ENCODE measurements around the gene ARL16.

Gene ARL16

DNA sequence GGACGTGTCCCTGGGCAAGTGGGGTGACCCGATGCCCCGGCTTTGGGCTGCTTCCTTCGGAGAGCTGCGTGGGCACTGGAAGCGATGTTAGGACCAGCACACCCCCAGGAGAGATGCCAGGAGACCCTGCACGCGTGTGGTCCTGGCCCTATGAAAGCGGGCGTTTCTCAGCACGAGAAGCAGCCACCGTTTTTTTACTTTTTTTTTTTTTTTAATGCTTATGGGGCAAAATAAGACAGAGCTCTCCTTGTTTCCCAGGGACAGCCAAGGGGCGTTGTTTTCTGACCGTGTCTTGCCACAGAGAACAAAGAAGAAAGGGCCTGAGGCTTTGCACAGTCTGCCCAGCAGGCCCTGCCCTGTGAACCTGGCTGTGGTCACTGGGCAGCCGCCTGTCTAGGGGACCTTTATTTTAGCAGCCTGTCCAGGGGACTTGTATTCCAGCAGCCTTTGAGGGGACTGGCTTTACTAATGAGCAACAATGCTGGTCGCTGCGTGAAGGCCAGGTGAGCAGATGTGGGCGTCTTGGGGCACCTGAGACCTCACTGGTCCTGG lies 29.5 kb upstream of the ARL16 start:
- in situ Hi-C loops (cut with HindIII; ENCODE audit: low sequenced_read_pairs) = no loop called here

DNA sequence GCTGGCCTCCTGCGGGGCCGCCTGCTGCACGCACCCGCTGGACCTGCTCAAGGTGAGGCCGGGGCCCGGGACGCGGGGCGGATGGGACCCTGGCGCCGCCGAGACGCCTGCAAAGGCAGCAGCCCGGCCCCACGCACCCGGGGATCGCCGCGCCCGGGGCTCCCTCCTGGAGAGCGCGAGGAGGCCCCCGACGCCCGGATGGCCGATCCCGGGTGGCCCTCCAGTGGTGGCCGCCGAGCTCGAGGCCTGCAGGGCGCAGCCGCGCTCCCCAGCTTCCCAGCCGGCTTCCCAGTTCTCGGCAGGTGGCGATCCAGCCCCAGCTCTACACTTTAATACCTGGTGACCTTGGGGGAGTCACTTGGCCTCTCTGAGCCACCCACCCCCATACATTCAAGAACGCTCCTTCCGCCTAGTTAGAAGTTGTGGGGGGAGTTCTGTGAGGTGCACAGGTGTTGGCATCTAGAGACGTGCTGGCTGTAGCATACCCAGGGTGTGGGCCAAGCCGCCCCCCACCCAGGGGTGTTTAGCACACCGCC lies 28.9 kb upstream of the ARL16 start:
- in situ Hi-C loops (cut with HindIII; ENCODE audit: low sequenced_read_pairs) = no loop called here

DNA sequence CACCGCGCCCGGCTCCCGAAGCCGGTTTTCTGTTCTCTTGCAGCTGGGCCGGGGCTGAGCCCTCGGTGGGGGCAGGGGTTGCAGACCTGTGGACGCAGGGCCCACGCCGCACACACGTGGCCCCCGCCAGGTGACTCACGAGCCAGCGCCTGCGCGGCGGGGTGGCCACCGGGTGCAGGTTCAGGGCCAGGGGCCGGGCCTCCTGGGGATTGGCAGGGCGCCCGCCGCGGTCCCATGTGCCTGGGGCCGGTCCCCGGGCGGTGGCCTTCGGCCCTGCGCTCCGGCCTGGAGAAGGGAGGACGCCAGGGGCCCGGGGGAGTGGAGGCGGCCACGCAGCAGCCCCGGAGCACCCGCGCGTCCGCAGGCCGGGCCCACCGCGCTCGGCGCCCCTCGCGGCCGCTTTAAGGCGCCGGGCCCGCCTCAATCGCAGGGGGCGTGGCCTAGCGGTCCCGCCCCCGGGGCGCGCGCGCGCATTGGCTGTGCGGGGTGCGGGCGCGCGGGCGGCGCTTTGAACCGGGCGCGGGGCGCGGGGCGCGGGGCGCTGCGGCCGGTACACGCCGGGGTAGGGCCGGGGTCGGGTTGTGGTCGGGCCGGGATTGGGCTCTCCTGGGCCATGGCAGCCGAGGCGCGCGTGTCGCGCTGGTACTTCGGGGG lies 28.3 kb upstream of the ARL16 start, which contains the start of gene SLC25A10:
TSS of gene SLC25A10 (plus strand) at position 471 of the 654 bp plus-strand sequence. CDS start at position 614, 143 bp downstream.
- in situ Hi-C loops (cut with HindIII; ENCODE audit: low sequenced_read_pairs) = no loop called here

DNA sequence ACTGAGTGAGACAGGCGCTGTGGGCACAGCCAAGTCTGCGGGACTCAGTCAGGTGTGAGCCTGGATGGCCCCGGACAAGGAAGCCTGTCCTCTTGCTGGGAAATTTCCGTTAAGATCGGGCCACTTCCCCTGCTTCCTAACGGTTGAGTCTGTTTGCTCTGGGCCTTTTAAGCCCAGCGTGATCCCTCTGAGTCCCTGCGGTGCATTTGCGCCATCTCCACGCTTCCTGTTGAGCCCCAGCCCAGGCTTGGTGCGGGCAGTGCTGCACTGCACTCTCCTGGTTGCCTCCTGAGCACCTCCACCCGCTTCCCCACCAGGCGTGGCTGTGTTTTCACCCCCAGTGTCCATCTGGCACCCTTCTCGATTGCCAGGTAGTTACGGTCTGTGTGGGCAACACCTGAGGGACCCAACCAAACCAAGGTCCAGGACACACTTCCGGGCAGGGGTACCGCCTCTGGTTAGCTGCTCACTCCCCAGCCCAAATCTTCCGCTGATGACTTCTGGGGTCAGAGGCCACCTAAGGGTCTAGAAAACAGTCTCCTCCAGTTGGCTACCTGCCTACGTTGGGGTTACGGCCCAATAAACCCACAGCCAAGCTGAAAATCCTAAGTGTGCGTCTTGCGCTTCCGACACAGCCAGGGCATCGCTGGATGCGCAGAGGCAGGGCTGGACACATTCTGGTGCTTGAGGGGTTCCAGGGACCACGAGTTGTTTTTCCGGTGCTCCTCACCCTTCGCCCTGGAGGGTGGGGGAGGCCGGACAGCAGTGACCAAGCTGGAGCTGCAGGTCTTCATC lies 27.1 kb upstream of the ARL16 start:
- in situ Hi-C loops (cut with HindIII; ENCODE audit: low sequenced_read_pairs) = no loop called here

DNA sequence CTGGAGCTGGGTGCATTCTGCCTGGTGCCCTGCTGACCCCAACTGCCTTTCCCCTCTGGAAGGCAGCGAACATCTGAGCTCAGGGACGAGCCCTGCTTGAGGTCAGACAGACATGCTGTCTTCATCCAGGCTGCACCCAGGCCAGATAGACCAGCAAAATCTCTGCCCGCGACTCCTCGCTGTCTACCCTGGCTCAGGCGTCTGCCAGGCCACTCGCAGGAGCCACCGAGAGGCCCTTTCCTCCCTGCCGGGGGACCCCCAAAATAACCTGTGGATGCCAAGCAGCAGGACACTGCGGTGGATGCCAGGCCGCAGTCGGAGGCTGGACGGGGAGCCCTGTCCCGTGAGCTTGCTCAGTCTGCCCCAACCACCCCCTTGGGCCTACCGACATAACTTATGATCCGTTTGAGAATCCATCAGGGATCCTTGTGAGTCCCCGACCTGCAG lies 25.2 kb upstream of the ARL16 start:
- in situ Hi-C loops (cut with HindIII; ENCODE audit: low sequenced_read_pairs) = no loop called here

DNA sequence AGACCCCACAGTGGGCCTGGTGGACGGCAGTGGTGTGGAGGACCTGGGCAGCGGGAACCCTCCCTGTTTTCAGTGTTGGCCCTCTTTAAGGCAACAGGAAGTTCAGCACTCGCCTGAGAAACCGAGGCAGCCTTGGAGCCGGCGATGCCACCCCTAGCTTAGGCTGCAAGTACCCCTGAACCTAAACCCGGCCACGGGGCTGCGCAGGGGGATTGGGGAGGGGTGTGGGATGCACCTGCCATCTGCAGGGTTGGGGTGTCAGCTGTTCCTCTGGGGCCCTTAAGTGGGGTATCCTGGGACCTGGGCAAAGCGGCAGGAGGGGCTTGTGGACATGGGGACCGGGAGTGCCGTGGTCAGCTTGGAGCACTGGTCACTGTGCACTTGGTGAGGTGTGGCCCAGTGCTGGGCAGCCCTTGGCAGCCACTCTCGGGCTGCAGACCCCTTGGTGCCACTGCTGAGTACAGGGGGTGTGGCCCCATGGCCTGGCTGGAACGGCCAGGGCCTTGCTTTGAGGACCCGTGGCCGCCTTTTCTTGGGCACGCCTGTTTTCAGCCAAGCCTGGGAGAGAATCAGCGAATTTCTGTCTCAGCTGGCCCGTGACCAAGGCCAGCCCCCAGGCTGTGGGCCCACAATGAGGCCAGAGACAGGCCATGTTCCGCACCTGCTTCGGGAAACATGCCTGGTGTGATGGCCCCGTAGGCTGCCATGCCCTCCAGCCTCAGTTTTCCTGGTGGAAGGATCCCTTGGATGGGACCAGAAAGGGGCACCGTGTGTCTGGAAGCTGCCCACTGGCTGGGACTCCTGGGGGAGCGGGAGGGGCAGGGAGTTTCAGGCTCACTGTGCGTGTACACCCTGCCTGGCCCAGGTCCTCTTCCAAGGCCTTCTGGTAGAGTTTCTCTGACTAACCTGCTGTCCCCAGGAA lies 24.4 kb upstream of the ARL16 start:
- in situ Hi-C loops (cut with HindIII; ENCODE audit: low sequenced_read_pairs) = no loop called here

DNA sequence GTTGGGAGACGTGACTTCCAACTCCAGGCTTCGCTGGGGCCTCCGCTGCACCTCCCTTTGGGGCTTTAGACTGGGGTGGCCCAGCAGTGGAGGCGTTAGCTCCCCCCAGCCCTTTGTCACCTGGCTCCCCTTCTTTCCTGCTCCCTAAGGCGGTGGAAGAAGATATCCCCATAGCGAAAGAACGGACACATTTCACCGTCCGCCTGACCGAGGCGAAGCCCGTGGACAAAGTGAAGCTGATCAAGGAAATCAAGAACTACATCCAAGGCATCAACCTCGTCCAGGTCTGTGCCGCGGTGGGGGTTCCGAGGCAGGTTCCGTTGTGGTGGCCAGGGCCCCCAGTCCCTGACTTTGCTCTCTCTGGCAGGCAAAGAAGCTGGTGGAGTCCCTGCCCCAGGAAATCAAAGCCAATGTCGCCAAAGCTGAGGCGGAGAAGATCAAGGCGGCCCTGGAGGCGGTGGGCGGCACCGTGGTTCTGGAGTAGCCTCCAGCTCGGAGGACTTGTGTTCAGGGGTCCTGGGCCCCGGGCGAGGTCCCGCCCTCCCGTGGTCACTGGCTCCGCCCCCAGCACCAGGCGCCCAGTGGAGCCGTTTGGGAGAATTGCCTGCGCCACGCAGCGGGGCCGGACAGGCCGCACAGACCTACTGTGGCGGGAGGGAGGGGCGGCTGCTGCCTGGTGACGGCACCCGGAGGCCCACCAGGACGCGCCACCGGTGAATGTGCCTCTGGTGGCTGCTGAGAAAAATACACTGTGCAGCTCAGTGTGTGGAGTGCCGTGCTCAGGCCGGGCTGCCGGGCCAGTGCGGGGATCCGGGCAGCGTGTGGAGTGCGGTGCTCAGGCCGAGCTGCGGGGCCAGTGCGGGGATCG lies 23.4 kb upstream of the ARL16 start:
- in situ Hi-C loops (cut with HindIII; ENCODE audit: low sequenced_read_pairs) = no loop called here

DNA sequence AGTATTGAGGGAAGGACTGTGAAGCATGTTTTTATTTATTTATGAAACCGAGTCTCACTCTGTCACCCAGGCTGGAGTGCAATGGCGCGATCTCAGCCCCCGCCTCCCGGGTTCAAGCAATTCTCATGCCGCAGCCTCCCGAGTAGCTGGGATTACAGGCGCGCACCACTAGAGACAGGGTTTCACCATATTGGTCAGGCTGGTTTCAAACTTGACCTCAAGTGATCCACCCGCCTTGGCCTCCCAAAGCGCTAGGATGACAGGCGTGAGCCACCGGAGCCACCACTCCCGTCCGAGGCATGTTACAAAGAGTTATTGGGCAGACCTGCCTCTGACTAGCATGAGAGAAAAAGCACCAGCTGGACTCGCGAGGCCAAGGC lies 22.6 kb upstream of the ARL16 start:
- in situ Hi-C loops (cut with HindIII; ENCODE audit: low sequenced_read_pairs) = no loop called here

DNA sequence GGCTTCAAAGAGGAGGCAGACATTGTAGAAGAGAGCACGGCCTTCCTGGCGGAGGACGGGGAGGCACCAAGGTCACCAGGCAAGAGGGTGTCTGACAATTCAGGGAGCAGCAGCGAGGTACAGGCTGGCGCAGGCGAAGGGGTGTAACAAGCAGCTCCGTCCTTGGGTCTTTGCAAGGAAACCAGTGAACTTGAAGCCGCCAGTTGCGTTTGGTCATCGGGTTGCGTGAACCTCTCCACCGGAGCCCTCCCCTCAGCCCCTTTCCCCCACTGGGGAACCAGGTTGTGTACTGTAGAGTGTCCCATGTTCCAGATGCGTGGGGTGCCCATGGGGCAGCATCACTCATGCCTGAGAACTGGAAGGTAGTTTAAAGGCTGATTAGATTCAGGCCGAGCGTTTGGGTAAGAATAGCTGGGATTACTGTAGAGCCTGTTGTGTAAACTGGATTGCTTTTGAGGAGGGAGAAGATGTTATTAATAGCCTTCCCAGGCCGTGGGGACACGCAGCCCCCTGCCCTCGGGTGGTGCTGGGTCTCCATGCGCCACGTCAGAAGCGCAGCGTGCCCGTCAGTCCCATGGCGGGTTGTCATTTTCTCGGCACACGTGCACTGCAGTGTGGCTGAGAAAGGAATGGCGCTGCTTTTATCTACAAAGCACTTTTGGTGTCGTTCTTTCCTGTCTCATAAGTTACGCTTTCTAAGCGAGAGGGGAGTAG lies 22.1 kb upstream of the ARL16 start:
- in situ Hi-C loops (cut with HindIII; ENCODE audit: low sequenced_read_pairs) = no loop called here

DNA sequence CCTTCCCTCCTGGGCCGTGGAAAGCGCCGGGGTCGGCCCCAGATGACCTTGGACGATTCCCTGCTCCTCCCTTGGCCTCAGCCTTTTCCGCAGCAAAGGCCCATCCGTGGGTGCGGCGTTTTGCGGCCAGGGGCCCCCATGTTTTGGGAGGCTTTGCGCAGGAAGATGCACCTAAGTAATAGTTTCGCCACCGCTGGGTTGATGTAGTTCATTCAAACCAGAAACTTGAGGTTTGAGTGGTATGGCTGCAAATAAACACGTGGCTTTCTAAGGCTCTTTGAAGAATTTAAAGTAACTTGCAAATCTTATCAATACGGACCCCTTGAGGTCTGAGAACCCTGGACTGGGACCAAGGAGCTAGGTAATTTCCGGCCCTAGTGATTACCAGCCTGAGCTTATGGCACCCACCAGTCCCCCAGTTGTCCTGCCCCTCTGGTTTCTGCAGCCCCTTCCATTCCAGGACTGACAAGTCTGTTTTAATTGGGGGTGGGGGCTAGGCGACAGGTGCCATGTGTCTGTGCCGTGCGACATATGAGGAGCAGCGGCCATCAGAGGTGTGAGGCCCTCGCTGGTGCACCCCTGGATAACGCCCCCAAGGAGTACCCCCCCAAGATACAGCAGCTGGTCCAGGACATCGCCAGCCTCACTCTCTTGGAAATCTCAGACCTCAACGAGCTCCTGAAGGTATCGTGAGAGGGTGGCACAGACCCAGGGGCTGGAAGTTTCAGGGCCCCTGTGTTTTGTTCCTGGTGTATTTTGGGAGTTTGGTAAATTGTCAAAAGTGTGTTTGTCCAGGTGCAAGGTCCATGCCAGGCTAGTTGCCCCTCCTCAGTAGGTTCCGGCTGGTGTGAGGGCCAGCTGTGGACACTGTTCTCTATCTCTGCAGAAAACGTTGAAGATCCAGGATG lies 20.4 kb upstream of the ARL16 start:
- in situ Hi-C loops (cut with HindIII; ENCODE audit: low sequenced_read_pairs) = no loop called here

DNA sequence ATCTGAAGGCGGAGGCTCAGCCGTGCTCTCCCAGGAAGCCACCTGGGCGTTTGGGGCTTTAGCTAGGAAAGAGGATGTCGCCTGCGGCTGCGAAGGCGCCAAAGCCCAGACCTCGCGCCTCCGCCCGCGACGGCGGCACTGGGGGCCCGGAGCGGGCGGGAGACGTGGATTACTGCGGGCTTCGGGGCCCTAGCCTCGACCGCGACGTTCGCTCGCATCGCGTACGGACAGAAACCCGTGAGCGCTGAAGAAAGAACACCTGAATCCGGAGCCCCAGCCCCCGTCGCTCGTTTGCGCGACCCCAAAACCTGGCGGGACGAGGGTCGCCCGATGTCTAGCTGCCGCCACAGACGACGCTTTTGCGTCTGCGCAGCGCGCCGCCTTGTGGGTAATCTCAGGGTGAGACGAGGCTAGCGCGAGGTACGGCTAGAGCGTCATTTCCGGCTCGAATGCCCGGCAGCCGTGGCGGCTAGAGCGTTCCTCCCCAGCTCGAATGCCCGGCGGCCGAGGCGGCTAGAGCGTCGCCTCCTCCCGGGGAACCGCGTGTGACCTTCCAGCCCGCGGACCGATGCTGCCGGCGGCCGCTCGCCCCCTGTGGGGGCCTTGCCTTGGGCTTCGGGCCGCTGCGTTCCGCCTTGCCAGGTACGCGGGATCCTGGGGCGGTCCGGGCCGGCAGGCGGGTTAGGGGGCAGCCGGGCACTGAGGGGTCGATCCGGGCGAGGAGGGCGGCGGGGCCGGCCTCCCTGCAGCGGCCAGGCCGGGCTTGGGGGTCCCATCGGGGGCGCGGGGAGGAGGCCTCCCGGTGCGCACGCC lies 19.5 kb upstream of the ARL16 start, which contains the start of gene MRPL12:
TSS of gene MRPL12 (plus strand) at position 434 of the 813 bp plus-strand sequence. CDS start at position 569, 135 bp downstream.
- in situ Hi-C loops (cut with HindIII; ENCODE audit: low sequenced_read_pairs) = no loop called here

DNA sequence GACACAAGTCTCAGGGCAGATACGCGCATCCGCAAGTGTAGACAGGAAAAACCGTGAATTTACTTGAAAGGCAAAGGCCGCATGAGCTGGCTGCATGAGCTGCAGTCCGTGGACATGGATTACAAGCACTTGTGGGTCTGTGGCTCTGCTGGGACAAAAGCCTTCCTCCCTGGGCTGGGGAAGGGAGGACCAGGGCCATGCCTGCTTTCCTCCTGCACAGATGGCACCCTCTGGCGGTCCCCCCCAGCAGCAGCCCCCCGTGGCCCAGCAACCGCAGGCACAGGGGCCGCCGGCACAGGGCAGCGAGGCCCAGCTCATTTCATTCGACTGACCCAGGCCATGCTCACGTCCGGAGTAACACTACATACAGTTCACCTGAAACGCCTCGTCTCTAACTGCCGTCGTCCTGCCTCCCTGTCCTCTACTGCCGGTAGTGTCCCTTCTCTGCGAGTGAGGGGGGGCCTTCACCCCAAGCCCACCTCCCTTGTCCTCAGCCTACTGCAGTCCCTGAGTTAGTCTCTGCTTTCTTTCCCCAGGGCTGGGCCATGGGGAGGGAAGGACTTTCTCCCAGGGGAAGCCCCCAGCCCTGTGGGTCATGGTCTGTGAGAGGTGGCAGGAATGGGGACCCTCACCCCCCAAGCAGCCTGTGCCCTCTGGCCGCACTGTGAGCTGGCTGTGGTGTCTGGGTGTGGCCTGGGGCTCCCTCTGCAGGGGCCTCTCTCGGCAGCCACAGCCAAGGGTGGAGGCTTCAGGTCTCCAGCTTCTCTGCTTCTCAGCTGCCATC lies 17.9 kb upstream of the ARL16 start:
- in situ Hi-C loops (cut with HindIII; ENCODE audit: low sequenced_read_pairs) = no loop called here

DNA sequence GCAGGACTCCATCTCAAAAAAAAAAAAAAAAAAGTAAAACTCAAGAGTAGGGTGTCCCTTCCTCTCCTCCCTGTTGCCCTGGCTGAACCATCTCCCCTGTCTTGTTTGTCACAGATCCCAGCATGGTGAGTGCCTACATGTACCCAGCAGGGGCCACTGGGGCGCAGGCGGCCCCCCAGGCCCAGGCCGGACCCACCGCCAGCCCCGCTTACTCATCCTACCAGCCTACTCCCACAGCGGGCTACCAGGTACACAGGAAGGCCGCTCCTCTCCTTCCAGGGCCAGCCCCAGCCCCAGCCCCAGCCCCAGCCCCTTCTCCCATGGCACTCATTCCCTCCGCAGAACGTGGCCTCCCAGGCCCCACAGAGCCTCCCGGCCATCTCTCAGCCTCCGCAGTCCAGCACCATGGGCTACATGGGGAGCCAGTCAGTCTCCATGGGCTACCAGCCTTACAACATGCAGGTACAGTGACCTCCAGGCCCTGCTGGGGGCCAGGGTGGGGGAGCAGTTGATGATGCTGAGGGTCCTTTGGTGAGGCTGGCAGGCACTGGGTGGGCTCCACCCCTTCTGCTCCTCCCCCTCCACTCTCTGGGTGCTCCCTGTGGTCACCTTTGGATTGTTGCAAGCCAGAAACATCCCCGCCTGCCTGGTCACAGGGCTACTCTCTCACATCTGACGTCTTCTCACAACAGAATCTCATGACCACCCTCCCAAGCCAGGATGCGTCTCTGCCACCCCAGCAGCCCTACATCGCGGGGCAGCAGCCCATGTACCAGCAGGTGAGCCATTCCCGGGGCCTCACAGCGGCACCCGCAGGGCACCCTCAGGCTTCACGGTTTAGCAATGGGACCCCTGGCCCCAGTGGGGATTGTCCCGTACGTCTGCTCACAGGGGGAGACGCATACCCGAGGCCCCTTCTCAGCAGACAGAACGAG lies 17.0 kb upstream of the ARL16 start:
- in situ Hi-C loops (cut with HindIII; ENCODE audit: low sequenced_read_pairs) = no loop called here

DNA sequence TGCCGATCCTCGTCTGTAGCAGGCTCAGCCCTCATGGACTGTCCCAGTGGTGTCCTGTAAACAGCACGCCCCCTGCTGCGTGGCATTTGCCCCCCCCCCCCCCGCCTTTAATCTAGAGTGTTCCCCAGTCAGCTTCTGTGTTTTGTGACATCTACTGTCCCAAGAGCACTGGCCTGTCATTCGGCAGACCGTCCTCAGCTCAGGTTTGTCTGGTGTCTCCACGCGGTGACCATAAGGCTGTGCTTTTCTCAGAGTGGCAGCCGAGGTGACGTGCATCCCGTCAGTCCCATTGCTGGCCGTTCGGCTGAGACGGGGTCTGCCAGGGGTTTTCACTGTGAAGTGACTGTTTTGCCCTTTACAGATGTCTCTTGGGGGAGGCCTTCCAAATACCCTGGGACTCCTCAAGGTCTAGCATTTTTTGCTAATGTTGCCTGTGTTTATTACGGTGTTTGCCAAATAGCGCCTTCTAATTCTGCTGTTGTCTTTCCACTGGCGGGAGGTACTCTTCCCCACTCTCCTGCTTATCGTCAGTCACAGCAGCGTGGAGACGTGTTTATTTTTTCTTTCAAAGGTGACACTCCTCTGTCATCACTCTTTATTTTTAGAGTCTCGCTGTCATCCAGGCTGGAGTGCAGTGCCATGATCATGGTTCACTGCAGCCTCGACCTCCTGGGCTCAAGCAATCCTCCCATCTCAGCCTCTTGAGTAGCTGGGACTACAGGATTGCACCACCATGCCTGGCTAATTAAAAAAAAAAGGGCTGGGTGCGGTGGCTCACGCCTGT lies 13.9 kb upstream of the ARL16 start:
- in situ Hi-C loops (cut with HindIII; ENCODE audit: low sequenced_read_pairs) = no loop called here

Measured in DLD1 (cell line).